ENCODE results near the gene CD7.

CD7 gene

GRCh38 chr17:82282239-82283207 lies 34.9 kb downstream of the CD7 start:
- no peaks in the 10 kb centered on the region for H3K27me3 ChIP-seq (ENCODE audit: low read depth, low read length)
- H4K20me1 ChIP-seq (ENCODE audit: insufficient read depth, low read length) = no peaks in the 10 kb centered on the region
- H3K4me2 ChIP-seq (ENCODE audit: low read length) = no peak overlapping the region
- no peak for TF ChIP-seq EZH2phosphoT487 (IDR thresholded peaks at IDR 0.05; ENCODE audit: low read depth)
- no peak for TF ChIP-seq CTCF (IDR thresholded peaks at IDR 0.05; ENCODE audit: low read depth, low read length)
- H3K27ac ChIP-seq (ENCODE audit: low read length) = no peak overlapping the region
- no peak overlapping the region for H3K9ac ChIP-seq (ENCODE audit: low read length)
- H3K79me2 ChIP-seq (ENCODE audit: low read length) = no peaks in the 10 kb centered on the region
- H2AFZ ChIP-seq (ENCODE audit: low read depth, low read length) = no peak overlapping the region
- peaks cover 21% of the 10 kb centered on the region for H3K4me1 ChIP-seq (ENCODE audit: low read length)
- no peaks in the 10 kb centered on the region for H3K36me3 ChIP-seq (replicated peaks; ENCODE audit: low read depth, low read length)
- no peaks in the 10 kb centered on the region for H3K9me3 ChIP-seq (ENCODE audit: insufficient read depth, low read length)
- no peak overlapping the region for H3K4me3 ChIP-seq (ENCODE audit: low read length)

- H3K4me2 ChIP-seq (ENCODE audit: low read length) = no peak overlapping the region
- H3K27me3 ChIP-seq (ENCODE audit: low read depth, low read length) = no peaks in the 10 kb centered on the region
- H3K9me3 ChIP-seq (ENCODE audit: insufficient read depth, low read length) = no peaks in the 10 kb centered on the region
- TF ChIP-seq EZH2phosphoT487 (IDR thresholded peaks at IDR 0.05; ENCODE audit: low read depth) (no peak), CTCF (IDR thresholded peaks at IDR 0.05; ENCODE audit: low read depth, low read length) (no peak)
- H3K4me3 ChIP-seq (ENCODE audit: low read length) = no peak overlapping the region
- no peak overlapping the region for H2AFZ ChIP-seq (ENCODE audit: low read depth, low read length)
- H3K27ac ChIP-seq (ENCODE audit: low read length) = no peak overlapping the region
- H4K20me1 ChIP-seq (ENCODE audit: insufficient read depth, low read length) = no peaks in the 10 kb centered on the region
- H3K4me1 ChIP-seq (ENCODE audit: low read length) = peaks cover 12% of the 10 kb centered on the region
- no peaks in the 10 kb centered on the region for H3K36me3 ChIP-seq (replicated peaks; ENCODE audit: low read depth, low read length)
- no peaks in the 10 kb centered on the region for H3K79me2 ChIP-seq (ENCODE audit: low read length)
- no peak overlapping the region for H3K9ac ChIP-seq (ENCODE audit: low read length)
Observed at GRCh38 chr17:82281502-82282238, 35.7 kb downstream of the CD7 start.

- no peak overlapping the region for H2AFZ ChIP-seq (ENCODE audit: low read depth, low read length)
- H3K79me2 ChIP-seq (ENCODE audit: low read length) = no peaks in the 10 kb centered on the region
- H3K9me3 ChIP-seq (ENCODE audit: insufficient read depth, low read length) = no peaks in the 10 kb centered on the region
- H3K27me3 ChIP-seq (ENCODE audit: low read depth, low read length) = no peaks in the 10 kb centered on the region
- H3K9ac ChIP-seq (ENCODE audit: low read length) = no peak overlapping the region
- TF ChIP-seq CTCF (IDR thresholded peaks at IDR 0.05; ENCODE audit: low read depth, low read length) = no peak
- TF ChIP-seq EZH2phosphoT487 (IDR thresholded peaks at IDR 0.05; ENCODE audit: low read depth) = no peak
- H3K4me1 ChIP-seq (ENCODE audit: low read length) = peaks cover 12% of the 10 kb centered on the region
- H3K4me3 ChIP-seq (ENCODE audit: low read length) = no peak overlapping the region
- no peak overlapping the region for H3K27ac ChIP-seq (ENCODE audit: low read length)
- no peaks in the 10 kb centered on the region for H3K36me3 ChIP-seq (replicated peaks; ENCODE audit: low read depth, low read length)
- no peaks in the 10 kb centered on the region for H4K20me1 ChIP-seq (ENCODE audit: insufficient read depth, low read length)
- no peak overlapping the region for H3K4me2 ChIP-seq (ENCODE audit: low read length)
Observed at GRCh38 chr17:82281076-82281475, 36.3 kb downstream of the CD7 start.

GRCh38 chr17:82280537-82280936 lies 36.9 kb downstream of the CD7 start:
- Histone ChIP-seq H3K4me3 (ENCODE audit: low read length) (no peak overlapping the region), H3K4me1 (ENCODE audit: low read length) (peaks cover 12% of the 10 kb centered on the region), H3K9ac (ENCODE audit: low read length) (no peak overlapping the region), H3K9me3 (ENCODE audit: insufficient read depth, low read length) (no peaks in the 10 kb centered on the region), H3K4me2 (ENCODE audit: low read length) (no peak overlapping the region), H3K36me3 (replicated peaks; ENCODE audit: low read depth, low read length) (no peaks in the 10 kb centered on the region), H3K79me2 (ENCODE audit: low read length) (no peaks in the 10 kb centered on the region), H4K20me1 (ENCODE audit: insufficient read depth, low read length) (no peaks in the 10 kb centered on the region), H3K27me3 (ENCODE audit: low read depth, low read length) (0 out of 2 replicates have a peak, but pooled peaks cover 3% of the 10 kb centered on the region), H2AFZ (ENCODE audit: low read depth, low read length) (no peak overlapping the region), H3K27ac (ENCODE audit: low read length) (no peak overlapping the region)
- no peak for TF ChIP-seq EZH2phosphoT487 (IDR thresholded peaks at IDR 0.05; ENCODE audit: low read depth)
- no peak for TF ChIP-seq CTCF (IDR thresholded peaks at IDR 0.05; ENCODE audit: low read depth, low read length)
